Astrocyte (in vitro differentiated cells and primary cell): ENCODE data around the gene MZT2B.
"Not testable (repeated sequence)": the region's sequence is repeated elsewhere in the genome, so short reads cannot be mapped to it uniquely, and the experiment has no call there.

Experiments
- EZH2 ChIP-seq: IDR thresholded peaks from 2 replicates; pipeline ENCODE4 v1.6.1; 2012; ENCODE audit warnings: mild to moderate bottlenecking, low read length, inconsistent platforms; ENCODE audit not compliant: insufficient read depth
- TF ChIP-seq, protein P1 (sequence below): IDR thresholded peaks from 2 replicates; pipeline ENCODE4 v1.5.1; 2011; ENCODE audit warnings: low read depth, mild to moderate bottlenecking, inconsistent platforms, low read length, moderate library complexity; ENCODE audit not compliant: insufficient read depth

- TF ChIP-seq, protein P1, sequence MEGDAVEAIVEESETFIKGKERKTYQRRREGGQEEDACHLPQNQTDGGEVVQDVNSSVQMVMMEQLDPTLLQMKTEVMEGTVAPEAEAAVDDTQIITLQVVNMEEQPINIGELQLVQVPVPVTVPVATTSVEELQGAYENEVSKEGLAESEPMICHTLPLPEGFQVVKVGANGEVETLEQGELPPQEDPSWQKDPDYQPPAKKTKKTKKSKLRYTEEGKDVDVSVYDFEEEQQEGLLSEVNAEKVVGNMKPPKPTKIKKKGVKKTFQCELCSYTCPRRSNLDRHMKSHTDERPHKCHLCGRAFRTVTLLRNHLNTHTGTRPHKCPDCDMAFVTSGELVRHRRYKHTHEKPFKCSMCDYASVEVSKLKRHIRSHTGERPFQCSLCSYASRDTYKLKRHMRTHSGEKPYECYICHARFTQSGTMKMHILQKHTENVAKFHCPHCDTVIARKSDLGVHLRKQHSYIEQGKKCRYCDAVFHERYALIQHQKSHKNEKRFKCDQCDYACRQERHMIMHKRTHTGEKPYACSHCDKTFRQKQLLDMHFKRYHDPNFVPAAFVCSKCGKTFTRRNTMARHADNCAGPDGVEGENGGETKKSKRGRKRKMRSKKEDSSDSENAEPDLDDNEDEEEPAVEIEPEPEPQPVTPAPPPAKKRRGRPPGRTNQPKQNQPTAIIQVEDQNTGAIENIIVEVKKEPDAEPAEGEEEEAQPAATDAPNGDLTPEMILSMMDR, result not testable (repeated sequence)
- not testable (repeated sequence) for TF ChIP-seq EZH2
These were observed 25.0 kb downstream of the MZT2B start for GRCh38 chr2:130207051-130207450.
